GM21515 (cell line): ENCODE results near the gene DOHH.
"Not testable (repeated sequence)": the region's sequence is repeated elsewhere in the genome, so short reads cannot be mapped to it uniquely, and the experiment has no call there.

Experiments
- ATAC-seq: cut with Tn5 transposase; IDR thresholded peaks from one replicate; pipeline ENCODE4 v1.9.1; 2021; ENCODE audit not compliant: unreplicated experiment

The DOHH gene

GRCh38 chr19:3535235-3535535, 34.7 kb upstream of the DOHH start:
- no peak for ATAC-seq

DNA sequence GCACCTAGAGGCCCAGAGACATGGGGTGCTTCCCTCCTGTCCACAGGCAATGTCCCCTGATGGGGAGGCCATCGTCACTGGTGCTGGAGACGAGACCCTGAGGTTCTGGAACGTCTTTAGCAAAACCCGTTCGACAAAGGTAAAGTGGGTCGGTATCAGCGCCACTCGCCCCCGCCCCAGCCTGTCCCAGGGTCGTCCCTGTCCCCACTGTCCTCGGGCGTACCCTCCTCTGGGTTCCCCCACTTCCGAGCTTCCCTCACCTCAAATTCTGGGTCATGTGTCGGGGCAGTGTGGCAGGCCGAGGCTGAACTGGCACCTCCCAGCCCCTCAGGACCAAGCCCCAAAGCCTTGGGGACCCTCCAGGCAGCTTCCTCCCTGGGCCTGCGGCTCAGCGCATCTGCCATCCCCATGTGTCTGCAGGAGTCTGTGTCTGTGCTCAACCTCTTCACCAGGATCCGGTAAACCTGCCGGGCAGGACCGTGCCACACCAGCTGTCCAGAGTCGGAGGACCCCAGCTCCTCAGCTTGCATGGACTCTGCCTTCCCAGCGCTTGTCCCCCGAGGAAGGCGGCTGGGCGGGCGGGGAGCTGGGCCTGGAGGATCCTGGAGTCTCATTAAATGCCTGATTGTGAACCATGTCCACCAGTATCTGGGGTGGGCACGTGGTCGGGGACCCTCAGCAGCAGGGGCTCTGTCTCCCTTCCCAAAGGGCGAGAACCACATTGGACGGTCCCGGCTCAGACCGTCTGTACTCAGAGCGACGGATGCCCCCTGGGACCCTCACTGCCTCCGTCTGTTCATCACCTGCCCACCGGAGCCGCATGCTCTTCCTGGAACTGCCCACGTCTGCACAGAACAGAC, 34.1 kb upstream of the DOHH start:
- ATAC-seq: no peak

DNA sequence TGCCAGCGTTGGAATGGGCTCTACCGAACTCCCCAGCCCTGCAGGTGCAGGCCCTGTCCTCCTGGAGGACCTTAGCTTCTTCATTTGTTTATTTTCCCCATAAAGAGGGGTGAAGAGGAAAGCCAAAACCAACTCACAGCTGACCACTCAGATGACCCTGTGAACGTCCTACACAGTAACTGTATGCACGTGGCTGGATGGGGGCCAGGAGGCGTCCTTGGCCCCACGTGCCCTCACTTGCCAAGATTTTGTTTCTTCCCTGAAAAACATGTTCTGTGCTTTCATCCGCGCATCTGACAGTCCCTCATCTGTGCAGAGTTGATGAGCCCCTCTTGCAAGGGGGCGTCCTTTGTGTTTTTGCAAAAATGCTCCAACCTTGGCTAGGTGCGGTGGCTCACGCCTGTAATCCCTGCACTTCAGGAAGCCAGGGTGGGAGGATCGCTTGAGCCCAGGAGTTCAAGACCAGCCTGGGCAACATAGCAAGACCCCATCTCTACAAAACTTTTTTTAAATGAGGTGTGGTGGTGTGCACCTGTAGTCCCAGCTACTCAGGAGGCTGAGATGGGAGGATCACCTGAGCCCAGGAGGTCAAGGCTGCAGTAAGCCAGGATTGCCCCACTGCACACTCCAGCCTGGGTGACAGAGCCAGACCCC, 33.2 kb upstream of the DOHH start:
- ATAC-seq: no peak

DNA sequence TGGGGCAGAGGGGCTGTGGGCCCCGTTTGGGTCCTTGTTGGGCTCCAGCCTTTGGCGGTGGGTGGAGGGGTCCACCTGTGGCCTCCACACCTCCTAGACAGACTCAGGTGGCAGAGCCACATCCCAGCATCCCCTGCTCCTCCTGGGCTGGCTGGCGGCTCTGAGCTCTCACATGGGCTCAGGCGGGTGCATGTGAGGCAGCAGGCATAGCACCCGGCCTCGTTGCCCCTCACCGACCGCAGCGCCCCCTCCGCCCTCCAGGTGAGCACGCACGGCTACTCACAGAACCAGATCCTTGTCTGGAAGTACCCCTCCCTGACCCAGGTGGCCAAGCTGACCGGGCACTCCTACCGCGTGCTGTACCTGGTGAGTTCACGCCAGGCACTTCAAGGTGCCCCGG, 32.6 kb upstream of the DOHH start:
- no peak for ATAC-seq

DNA sequence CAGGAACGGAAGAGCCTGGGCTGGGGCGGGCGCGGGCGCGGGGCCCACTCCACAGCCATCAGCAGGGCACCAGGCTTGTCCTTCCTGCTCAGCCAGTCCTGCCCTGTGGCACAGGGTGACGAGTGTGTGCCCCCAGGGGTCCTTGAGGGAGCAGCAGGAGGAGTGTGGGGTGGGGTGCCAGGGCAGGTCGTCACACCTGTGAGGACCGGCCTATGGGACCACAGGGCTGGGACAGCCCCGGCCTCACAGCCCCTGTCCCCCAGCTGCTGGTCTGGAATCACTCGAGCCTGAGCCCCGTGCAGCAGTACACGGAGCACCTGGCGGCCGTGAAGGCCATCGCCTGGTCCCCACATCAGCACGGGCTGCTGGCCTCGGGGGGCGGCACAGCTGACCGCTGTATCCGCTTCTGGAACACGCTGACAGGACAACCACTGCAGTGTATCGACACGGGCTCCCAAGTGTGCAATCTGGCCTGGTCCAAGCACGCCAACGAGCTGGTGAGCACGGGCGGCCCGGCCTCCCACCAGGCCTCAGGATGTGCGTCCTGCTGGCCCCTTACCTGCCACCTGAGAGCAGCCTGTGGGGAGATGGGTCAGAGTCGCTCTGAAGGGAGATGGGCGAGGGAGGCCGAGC, 31.8 kb upstream of the DOHH start:
- ATAC-seq: no peak

- no peak for ATAC-seq
Measured at GRCh38 chr19:3531716-3532115, 31.2 kb upstream of the DOHH start.

DNA sequence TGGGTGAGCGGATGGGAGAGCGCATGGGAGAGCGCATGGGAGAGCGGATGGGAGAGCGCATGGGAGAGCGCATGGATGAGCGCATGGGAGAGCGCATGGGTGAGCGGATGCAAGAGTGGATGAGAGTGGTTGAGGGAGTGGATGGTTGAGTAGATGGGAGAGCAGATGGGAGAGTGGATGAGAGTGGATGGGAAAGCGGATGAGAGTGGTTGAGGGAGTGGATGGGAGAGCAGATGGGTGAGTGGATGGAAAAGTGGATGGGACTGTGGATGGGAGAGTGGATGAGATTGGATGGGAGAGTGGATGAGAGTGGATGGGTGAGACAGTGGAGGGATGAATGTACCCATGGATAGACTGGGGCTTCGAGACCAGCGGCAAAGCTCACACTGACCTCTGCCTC, 29.9 kb upstream of the DOHH start:
- ATAC-seq: no peak

GRCh38 chr19:3529299-3529698, 28.8 kb upstream of the DOHH start:
- not testable (repeated sequence) for ATAC-seq

GRCh38 chr19:3528539-3529211, 28.2 kb upstream of the DOHH start:
- ATAC-seq: no peak

DNA sequence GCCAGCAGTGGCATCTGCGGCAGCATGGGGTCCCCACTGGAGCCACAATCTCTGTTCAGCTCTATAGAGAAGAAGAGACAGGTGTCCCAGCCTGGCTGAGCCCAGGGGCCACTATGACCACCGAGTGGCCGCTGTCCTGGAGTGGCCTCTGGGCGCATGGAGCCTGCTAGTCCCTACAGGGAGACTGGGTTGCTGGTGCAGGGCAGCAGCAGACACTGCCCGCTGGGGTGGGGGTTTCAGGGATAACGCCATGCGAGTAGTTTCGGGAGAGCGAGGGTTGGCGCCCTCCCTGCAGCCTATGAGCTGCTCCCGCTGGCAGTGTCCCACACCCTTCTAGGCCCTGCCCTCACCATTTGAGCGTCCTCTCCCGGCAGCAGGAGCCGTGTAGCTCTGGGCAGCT, 27.6 kb upstream of the DOHH start:
- no peak for ATAC-seq

DNA sequence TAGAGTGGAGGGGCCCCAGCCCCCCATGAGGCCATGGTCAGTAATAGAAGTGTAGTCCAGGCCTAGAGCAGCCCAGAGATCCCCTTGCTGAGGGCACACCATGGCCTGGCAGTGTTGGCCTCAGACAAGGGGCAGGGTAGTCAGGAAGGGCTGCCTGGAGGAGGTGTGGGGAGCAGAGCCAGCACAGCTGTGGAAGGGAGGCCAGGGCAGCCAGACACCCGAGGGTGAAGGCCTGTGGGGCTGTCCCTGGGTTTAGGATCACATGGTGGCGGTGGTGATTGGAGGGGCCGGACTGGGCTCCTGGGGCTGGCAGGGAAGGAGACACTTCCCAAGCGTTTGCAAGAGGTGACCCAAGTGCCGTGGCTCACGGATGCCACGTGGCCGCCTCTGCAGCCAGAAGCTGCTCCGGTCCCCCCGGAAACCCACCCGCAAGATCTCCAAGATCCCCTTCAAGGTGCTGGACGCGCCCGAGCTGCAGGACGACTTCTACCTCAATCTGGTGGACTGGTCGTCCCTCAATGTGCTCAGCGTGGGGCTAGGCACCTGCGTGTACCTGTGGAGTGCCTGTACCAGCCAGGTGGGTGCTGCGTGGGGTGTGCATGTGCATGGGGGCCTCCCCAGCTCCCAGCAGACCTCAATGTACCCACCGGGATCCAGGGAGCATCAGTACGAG, 26.9 kb upstream of the DOHH start:
- no peak for ATAC-seq

DNA sequence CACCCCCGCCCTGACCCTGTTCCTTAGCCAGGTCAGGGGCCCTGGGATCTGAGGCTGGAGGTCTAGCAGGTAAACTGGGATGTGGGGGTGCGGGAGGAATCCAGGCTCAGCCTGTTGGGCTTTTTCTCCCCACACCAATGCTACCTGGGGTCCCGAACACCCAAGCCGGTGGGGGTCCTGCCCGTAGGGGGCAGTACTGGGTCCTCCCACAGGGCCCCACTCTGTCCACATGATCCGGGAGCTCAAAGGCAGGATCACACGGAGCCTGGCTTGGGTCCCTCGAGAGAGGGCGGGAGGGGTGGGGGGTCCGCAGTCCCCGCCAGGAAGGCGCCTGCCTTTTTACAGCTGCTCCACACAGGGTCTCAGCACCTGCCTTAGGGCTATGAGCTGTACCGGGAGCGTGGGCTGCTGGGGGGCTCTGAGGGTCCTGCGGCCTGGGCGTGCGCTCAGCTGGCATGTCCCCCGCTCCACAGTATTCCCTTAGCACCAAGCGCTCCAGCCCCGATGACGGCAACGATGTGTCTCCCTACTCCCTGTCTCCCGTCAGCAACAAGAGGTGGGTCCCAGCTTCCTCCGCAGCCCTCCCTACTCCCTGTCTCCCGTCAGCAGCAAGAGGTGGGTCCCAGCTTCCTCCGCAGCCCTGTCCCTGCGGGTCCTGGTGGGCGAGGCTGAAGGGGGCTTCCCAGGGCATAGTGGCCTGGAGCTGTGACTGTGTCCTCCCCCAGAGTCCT, 26.2 kb upstream of the DOHH start:
- no peak for ATAC-seq

GRCh38 chr19:3524904-3525451, 24.5 kb upstream of the DOHH start:
- ATAC-seq: no peak

DNA sequence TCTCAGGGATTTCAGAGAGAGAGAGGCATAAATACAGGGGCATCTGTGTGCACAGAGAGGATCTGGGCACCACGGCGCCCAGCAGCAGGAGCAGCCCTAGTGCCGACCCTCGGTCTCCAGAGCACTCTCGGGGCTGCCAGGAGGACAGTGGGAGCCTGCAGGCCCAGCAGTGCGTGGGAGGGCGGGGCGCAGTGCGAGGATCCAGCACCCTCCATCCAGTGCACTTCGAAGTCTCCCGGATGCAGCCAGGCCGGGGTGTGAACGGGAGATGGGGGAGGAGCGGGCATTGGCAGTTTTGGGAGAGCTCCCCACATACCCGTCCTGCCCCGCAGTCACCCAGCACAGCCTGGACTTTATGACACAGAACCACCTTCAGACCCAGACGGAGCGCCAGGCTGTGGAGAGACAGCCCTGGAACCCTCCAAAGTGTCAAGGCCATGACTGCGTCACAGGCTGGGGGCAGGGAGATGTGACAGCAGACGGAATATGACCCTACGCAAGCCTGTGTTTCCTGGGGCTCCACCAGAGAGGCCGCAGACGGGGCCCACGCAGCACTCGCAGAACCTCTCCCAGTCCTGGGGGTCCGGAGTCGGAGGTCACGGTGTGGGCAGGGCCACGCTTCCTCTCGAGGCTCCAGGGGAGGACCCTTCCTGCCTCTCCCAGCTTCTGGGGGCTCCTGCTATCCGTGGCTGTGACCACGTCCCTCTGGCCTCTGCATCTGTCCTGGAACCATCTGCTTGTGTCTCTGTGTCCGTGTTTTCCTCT, 23.8 kb upstream of the DOHH start:
- ATAC-seq: no peak

DNA sequence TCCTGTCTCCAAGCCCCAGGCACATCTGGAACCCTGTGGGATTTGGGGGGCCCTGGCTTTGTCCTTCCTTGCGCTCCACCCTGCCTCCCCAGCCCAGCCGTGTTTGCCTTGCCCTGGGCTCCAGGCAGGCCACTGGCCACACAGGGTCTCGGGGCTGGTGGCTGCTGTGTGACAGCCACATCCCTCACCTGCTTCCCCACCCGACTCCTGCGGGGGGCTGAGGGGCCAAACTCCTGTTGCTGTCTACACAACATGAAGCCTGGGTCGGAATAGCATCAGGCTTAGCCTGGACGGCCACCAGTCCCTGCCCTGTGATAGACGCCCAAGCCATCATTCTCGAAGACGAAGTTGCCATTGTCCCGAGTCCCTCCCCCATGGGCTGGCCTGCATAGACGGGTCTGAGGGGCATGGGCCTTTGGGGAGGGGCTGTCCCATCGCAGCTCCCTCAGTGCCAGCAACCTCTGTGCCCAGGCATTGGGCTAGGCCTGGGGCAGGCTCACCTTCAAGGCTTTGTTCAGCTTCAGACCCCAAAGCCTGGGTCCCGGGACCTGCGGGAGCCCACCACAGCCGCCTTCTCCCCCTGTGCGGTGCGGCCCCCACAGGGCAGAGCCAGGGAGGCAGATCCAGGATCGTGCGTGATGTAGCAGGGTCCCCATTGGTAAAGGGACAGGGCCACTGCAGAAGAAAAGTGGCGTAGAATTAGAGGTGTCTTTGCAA, 23.0 kb upstream of the DOHH start:
- ATAC-seq: no peak

DNA sequence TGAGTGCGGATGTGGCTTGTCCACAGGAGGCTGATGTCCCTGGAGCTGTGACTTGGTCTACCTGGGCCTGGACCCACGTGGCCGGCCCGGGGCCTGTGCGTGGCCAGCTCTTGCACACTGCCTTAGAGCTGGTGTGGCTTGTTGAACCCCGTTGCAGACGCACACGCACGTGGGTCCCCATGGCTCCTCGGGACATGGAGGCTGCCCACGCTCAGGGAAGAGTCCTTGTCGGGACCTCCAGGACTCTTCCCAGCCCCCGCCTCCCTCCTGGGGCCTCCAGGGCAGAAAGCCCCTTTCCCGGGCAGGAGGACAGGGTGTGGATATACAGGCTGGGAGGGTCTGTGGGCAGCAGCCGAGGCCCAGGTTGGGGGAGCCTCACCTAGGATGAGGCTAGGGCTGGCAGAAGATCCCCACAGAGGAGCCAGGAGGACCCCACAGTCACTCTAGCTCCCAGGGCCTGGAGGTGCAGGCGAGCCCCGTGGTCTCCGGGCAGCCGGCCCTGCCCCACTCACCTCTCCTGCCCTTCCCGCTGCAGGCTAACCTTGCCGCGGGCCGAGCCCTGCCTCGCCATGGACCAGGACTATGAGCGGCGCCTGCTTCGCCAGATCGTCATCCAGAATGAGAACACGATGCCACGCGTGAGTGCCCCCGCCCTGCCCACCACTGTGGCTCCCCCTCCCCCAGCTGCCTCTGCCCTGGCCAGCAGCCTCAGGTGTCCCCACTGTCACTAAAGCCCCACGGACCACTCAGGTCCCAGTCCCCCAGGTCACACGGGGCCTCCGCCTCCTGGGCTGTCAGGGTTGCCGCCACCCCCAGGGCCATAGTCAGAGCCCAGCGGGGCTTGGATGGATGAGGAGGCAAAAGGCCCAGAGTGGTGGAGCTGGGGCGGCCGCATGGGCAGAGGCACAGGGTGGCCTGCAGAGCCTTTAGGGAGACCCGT, 22.2 kb upstream of the DOHH start:
- ATAC-seq: no peak

DNA sequence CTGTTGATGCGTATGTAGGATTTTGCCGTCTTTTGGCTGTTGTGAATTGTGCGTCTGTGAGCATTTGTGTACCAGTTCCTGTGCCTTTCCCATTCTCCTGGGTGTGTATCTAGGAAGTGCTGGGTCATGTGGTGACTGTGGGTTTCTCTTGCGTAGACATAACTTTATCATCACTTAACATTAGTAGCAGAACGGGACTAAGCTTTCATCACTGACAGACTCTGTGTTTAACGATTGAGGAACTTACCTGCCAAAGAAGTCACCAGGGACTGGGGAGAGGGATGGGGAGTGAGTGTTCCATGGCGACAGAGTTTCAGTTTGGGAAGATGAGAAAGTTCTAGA, 20.6 kb upstream of the DOHH start:
- ATAC-seq: no peak
